Naive thymus-derived CD8-positive, alpha-beta T cell (primary cell): ENCODE data around the gene CHD2. TPM values are rescaled to one million over a fixed set of nuclear protein-coding genes. Genes with fewer than 3 reads are reported as not detected.

Source experiments
- ATAC-seq, 2 donors: fragments of 150-1000 bp; cut with Tn5 transposase in 1 of 2; sonication (Bioruptor Pico), chemical (Tn5 transposase) in 1 of 2; 1 replicate in 1 of 2; 2 replicates in 1 of 2; pipeline ENCODE4 v1.10.0; 2021; ENCODE audit warnings: mild to moderate bottlenecking in 2 of 2, moderate library complexity in 2 of 2
- POLR2A ChIA-PET: fragments of 350-600 bp; sonication (Branson Sonifier 250); formaldehyde crosslinking; loops from one replicate; lab custom pipeline; 2021; ENCODE audit warnings: antibody characterized with exemption; lab: Charles Lee
- DNase-seq, 10 donors: peaks; one replicate each; pipeline versions ENCODE4 v3.0.0 to v3.0.0-alpha.2; 2020 to 2022
- H3K27ac Mint-ChIP-seq, 10 donors: one replicate each; pipeline ENCODE4 v1.8.0; 2020 to 2022; ENCODE audit warnings: mild to moderate bottlenecking in 10 of 10, mixed read lengths in 10 of 10, moderate library complexity in 4 of 10, inconsistent platforms in 1 of 10
- H3K27me3 Mint-ChIP-seq, 5 donors: one replicate each; pipeline ENCODE4 v1.8.0; 2021 to 2022; ENCODE audit warnings: mixed read lengths in 5 of 5
- H3K36me3 Mint-ChIP-seq, 3 donors: one replicate each; pipeline ENCODE4 v1.8.0; 2020 to 2022; ENCODE audit warnings: mixed read lengths in 3 of 3, mild to moderate bottlenecking in 2 of 3, inconsistent platforms in 1 of 3
- H3K4me1 Mint-ChIP-seq, 4 donors: one replicate each; pipeline ENCODE4 v1.8.0; 2021 to 2022; ENCODE audit warnings: mixed read lengths in 4 of 4
- H3K4me3 Mint-ChIP-seq, 10 donors: one replicate each; pipeline ENCODE4 v1.8.0; 2020 to 2022; ENCODE audit warnings: mild to moderate bottlenecking in 10 of 10, mixed read lengths in 10 of 10, moderate library complexity in 6 of 10, inconsistent platforms in 1 of 10
- H3K9me3 Mint-ChIP-seq, 9 donors: one replicate each; pipeline ENCODE4 v1.8.0; 2020 to 2022; ENCODE audit warnings: mixed read lengths in 9 of 9, mild to moderate bottlenecking in 3 of 9, inconsistent platforms in 1 of 9, moderate library complexity in 1 of 9
- polyA plus RNA-seq, 3 donors: library from polyadenylated mRNA; unstranded; fragments of 300-500 nt; fragmentation: Illumina TruSeq; gene quantifications; one replicate each; pipeline ENCODE4 v1.2.3, GENCODE V29; 2021
- total RNA-seq, 8 experiments: library from RNA in 2 of 8; stranded (reverse) in 2 of 8; gene quantifications; one replicate each; pipeline ENCODE4 v1.2.3 and lab custom pipeline; 2021 to 2026

The CHD2 gene
- total and polyA plus RNA-seq, 5 experiments from 2014 or later: 53.1 to 427 (median 101) TPM

DNA sequence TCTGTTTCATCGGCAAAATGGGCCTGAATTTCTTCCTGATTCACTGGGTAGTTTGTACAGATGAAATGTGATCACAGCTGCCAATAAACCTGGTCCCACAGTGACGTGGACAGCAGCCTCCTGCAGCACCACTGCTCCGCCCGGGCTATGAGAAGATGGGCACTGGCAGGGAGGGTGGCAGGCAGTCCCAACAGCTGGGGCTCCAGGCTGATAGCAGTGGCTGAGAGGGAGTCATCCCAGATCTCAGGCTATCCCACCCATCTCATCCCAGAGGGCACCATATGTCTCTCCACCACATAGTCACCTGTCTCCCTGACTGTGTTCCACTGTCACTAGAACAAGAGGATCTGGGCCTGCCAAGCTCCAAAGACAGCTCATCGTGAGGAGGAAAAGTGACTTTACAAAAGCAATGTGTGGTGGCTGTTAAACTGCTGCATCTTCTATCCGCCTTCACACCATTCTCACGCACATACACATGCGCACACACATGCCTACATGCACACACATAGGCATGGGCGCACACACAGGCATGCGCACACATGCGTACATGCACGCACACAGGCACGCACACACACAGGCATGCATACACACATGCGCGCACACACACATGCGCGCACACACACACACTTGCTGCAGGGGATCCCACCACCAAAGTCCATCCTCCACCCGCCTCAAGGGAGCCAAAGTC, 142.7 kb downstream of the CHD2 start:
- Mint-ChIP-seq H3K9me3 (peaks cover 0 to 13% (median 4%) of the 10 kb centered on the region in 9 donors), H3K4me1 (peaks cover 3 to 18% (median 17%) of the 10 kb centered on the region in 4 donors), H3K4me3 (no peak overlapping the region), H3K27ac (peak overlapping the region in 1 of 10 donors; percentile 32), H3K36me3 (peaks cover 0 to 8% (median 6%) of the 10 kb centered on the region in 3 donors), H3K27me3 (peaks cover 0 to 10% (median 1%) of the 10 kb centered on the region in 5 donors)
- ATAC-seq (no peak), DNase-seq (peak in 1 of 10 donors; percentile 16)
- POLR2A ChIA-PET: no interaction called here

DNA sequence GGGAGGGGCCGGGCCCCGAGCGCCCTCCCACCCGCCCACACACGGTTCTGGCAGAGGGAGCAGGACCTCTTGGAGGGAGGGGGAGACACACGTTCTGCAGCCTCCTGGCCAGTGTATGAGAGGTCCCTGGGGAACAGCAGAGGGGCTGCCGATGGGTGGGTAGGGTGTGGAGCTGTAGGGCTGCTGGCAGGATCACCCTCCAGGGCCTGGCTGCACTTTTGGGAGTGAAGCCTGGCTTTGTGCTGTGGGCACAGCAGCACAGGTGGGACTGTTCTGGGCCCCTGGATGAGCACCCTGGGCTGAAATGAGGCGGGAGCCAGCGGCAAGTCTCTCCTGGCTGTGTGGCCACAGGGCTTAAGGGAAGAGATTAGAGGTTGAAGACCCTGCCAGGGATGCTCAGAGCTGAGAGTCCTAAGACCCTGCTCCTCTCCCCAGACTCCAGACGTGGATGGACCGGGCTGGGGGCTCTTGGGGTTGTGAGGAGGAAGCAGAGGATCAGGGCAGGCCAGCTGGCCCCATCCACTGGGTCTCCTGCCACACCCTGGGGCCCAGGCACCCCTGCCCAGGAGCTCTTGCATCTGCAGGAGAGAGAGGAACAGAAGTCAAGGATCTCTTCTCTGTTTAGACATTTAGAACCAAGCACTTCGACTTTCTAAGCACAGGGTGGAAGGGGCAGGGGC, 143.6 kb downstream of the CHD2 start:
- POLR2A ChIA-PET: no interaction called here
- H3K9me3 Mint-ChIP-seq: peaks cover 0 to 13% (median 4%) of the 10 kb centered on the region in 9 donors
- H3K27me3 Mint-ChIP-seq: peaks cover 0 to 10% (median 1%) of the 10 kb centered on the region in 5 donors
- no peak overlapping the region for H3K4me3 Mint-ChIP-seq
- H3K4me1 Mint-ChIP-seq: peaks cover 6 to 27% (median 25%) of the 10 kb centered on the region in 4 donors
- peaks cover 0 to 8% (median 6%) of the 10 kb centered on the region in 3 donors for H3K36me3 Mint-ChIP-seq
- peak overlapping the region in 2 of 10 donors; percentile 35 to 71 for H3K27ac Mint-ChIP-seq
- peak in 1 of 10 donors; percentile 41 for DNase-seq
- ATAC-seq: no peak

DNA sequence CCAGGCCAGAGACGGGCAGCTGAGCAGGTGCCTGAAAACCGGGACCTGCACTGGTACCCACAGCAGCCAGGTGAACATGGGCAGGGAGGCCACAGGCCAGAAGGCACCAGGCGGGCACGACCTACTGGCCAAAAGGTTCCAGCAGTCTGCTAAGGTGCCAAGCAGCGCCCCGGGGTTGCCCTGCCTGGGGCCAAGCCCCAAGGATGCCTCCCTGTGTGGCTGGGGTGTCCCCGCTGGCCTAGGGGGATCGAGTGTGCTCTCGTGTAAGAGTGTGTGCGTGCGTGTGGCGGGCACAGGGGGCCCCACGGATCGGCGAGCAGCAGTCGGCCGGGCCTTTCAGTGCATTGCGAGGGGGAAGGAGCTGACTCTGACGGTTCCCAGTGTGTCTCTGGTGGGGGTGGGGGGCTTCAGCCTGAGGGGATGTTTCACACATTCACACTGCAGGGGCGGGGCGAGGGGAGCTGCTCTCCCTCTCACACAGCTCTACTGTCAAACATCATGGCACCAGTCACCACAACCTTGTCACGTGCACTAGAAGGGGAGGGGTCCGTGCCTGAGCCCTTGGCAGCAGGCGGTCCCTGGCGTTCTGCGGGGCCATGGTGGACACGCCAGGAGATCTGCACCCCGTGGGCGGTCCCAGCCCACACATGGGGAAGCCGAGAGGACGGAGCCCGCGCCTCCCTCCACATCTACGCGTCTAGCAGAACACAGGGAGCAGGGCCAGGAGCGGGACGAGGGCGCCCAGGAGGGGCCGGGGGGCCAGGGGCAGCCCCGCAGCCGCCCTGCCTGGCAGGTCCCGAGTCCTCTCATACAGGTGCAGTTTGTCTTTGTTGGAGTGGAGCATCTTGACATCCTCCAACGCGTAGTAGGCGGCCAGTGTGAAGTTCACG, 144.4 kb downstream of the CHD2 start:
- Mint-ChIP-seq H3K36me3 (peaks cover 0 to 8% (median 6%) of the 10 kb centered on the region in 3 donors), H3K27ac (peak overlapping the region in 1 of 10 donors; percentile 35), H3K4me3 (no peak overlapping the region), H3K27me3 (peaks cover 0 to 10% (median 1%) of the 10 kb centered on the region in 5 donors), H3K4me1 (peaks cover 10 to 35% (median 33%) of the 10 kb centered on the region in 4 donors), H3K9me3 (peaks cover 0 to 13% (median 4%) of the 10 kb centered on the region in 9 donors)
- POLR2A ChIA-PET: interaction anchor here (1.2 kb wide), 1 partner anchor 14 kb away, joined by 3 read pairs; no protein-coding TSS in a partner anchor
- DNase-seq (no peak), ATAC-seq (no peak)

DNA sequence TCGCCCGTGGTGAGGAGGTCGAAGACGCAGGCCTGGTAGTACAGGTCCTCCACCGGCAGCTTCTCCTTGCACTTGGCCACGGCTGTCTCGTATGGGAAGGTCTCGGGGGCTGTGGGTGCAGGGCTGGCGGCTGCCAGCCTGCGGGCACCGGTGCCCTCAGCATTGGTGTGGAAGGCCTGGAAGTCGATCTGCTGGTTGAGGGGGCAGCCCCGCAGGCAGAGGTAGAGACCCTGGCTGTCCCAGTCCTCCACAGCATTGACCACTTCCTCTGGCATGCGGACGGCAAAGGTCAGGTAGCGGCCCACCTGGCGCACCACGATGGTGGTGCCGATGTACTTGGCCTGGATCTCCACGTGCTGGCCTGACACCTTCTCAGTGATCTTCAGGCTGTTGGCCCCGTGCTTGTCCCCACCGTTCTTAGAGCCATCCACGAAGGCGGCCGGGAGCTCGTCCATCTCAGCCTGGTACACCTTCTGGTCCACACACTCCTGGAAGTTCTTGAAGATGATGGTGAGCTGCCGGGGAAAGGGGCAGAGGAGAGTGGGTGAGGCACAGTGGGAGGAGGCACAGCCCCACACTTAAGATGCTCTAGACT, 145.2 kb downstream of the CHD2 start:
- Mint-ChIP-seq H3K27me3 (peaks cover 0 to 9% (median 1%) of the 10 kb centered on the region in 5 donors), H3K4me1 (peaks cover 10 to 41% (median 38%) of the 10 kb centered on the region in 4 donors), H3K36me3 (peaks cover 0 to 8% (median 6%) of the 10 kb centered on the region in 3 donors), H3K27ac (peak overlapping the region in 1 of 10 donors; percentile 7), H3K4me3 (no peak overlapping the region), H3K9me3 (peaks cover 0 to 13% (median 4%) of the 10 kb centered on the region in 9 donors)
- POLR2A ChIA-PET: interaction anchor here (1.2 kb wide), 1 partner anchor 15 kb away, joined by 3 read pairs; no protein-coding TSS in a partner anchor
- ATAC-seq (no peak), DNase-seq (no peak)

GRCh38 chr15:93046120-93046519, 146.0 kb downstream of the CHD2 start:
- peak overlapping the region in 5 of 10 donors; percentile 7 to 66 (median 28) for H3K4me3 Mint-ChIP-seq
- POLR2A ChIA-PET: no interaction called here
- H3K9me3 Mint-ChIP-seq: peaks cover 0 to 13% (median 4%) of the 10 kb centered on the region in 9 donors
- DNase-seq: no peak
- H3K4me1 Mint-ChIP-seq: peaks cover 10 to 44% (median 38%) of the 10 kb centered on the region in 4 donors
- peaks cover 0 to 2% (median under 1%) of the 10 kb centered on the region in 5 donors for H3K27me3 Mint-ChIP-seq
- ATAC-seq: no peak
- H3K27ac Mint-ChIP-seq: peak overlapping the region in 6 of 10 donors; percentile 5 to 86 (median 48)
- H3K36me3 Mint-ChIP-seq: peaks cover 0 to 8% (median 6%) of the 10 kb centered on the region in 3 donors

GRCh38 chr15:93046721-93047120, 146.6 kb downstream of the CHD2 start:
- H3K9me3 Mint-ChIP-seq: peaks cover 0 to 13% (median 4%) of the 10 kb centered on the region in 9 donors
- DNase-seq (no peak), ATAC-seq (no peak)
- H3K4me1 Mint-ChIP-seq: peaks cover 10 to 44% (median 38%) of the 10 kb centered on the region in 4 donors
- H3K36me3 Mint-ChIP-seq: peaks cover 0 to 8% (median 6%) of the 10 kb centered on the region in 3 donors
- peak overlapping the region in 6 of 10 donors; percentile 20 to 66 (median 38) for H3K4me3 Mint-ChIP-seq
- peak overlapping the region in 7 of 10 donors; percentile 29 to 86 (median 55) for H3K27ac Mint-ChIP-seq
- peaks cover 0 to 2% (median 0%) of the 10 kb centered on the region in 5 donors for H3K27me3 Mint-ChIP-seq
- POLR2A ChIA-PET: interaction anchor here (1.4 kb wide), 1 partner anchor 11 kb away, joined by 4 read pairs; no protein-coding TSS in a partner anchor

DNA sequence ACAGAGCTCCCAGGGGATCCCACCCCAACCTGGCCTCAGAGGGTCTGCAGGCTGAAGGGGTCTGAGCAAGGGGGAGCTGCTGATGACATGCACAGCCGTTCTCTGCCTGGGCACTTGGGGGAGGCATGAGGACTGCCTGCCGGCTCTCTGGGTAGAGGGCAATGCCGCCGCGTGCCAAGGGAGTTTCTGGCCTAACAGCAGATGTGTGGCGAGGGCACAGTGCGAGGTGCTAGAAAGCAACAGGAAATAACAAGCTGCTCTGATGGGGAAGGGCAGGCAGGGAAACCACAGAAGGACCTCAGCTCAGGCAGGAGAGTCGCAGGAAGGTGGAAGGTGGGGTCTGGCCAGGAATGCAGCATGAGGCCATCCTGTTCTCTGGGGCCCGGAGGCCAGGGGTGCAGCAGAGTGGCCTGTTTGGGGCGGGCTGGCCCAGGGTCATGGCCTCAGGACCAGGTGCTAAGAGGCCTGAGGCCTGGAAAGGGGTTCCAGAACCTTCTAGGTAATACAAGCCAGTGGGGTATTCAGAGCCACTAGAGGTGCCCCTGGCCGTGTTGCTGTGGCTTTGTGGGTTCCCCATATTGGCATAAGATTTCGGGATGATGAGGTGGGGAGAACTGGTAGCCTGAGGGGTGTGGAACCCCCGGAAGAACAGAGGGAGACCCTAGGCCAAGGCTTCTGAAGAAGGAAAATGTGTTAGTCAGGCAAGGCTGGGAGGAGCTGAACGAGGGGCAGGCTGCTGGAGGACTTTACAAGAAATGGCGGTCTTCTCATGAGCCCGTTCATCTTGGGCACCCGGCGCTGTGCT, 147.7 kb downstream of the CHD2 start:
- POLR2A ChIA-PET: interaction anchor here (1.2 to 1.4 kb wide), 2 partner anchors 12 to 18 kb away, joined by 4 to 5 read pairs; no protein-coding TSS in a partner anchor
- Mint-ChIP-seq H3K27ac (peak overlapping the region; percentile 3 to 91 (median 80)), H3K4me1 (peaks cover 10 to 44% (median 38%) of the 10 kb centered on the region in 4 donors), H3K36me3 (peaks cover 0 to 8% (median 6%) of the 10 kb centered on the region in 3 donors), H3K4me3 (peak overlapping the region in 8 of 10 donors; percentile 32 to 83 (median 64)), H3K9me3 (peaks cover 0 to 13% (median 4%) of the 10 kb centered on the region in 9 donors), H3K27me3 (peaks cover 0 to 2% (median under 1%) of the 10 kb centered on the region in 5 donors)
- ATAC-seq (peak; percentile 81 to 82), DNase-seq (peak in 7 of 10 donors; percentile 9 to 55 (median 37))

DNA sequence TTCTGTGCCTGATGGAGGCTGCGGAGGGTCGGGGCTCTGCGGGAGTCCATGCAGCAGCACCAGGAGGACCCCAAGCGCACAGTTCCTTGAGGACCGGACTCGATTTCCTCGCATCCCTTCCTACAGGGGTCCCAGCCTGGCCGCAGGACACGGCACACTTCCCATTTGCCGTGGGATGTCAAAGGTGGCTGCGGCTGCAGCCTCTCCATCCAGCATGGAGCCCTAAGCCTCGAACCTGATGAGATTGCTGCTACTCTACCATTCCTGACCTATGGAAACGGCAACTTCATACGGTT, 148.2 kb downstream of the CHD2 start:
- Mint-ChIP-seq H3K4me1 (peaks cover 10 to 44% (median 38%) of the 10 kb centered on the region in 4 donors), H3K4me3 (peak overlapping the region in 3 of 10 donors; percentile 22 to 64 (median 64)), H3K27me3 (peaks cover 0 to 3% (median 0%) of the 10 kb centered on the region in 5 donors), H3K36me3 (peaks cover 0 to 8% (median 6%) of the 10 kb centered on the region in 3 donors), H3K27ac (peak overlapping the region in 4 of 10 donors; percentile 75 to 91 (median 89)), H3K9me3 (peaks cover 0 to 13% (median 4%) of the 10 kb centered on the region in 9 donors)
- POLR2A ChIA-PET: no interaction called here
- no peak for DNase-seq
- ATAC-seq: no peak

DNA sequence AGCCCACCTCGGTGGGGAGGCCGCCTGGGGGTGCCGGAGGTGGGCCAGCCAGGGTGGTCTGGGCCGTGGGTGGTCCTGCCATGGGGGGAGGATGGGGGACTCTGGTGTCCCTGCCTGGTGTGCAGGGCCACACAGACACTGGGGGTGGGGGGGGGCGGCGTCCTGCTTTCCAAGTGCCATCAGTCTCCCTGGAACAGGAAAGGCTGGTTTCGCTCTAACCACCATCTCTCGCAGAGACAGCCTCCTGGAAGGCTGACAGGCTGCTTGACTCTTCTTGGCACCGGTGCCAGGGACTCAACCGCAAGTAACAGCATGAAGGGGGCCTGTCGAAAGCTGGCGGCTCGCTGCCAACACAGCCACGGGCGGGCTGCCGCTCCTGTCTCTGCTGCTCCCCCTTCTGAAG, 148.6 kb downstream of the CHD2 start:
- Mint-ChIP-seq H3K4me3 (peak overlapping the region in 7 of 10 donors; percentile 2 to 67 (median 22)), H3K4me1 (peaks cover 10 to 44% (median 38%) of the 10 kb centered on the region in 4 donors), H3K36me3 (peaks cover 0 to 8% (median 6%) of the 10 kb centered on the region in 3 donors), H3K27ac (peak overlapping the region in 8 of 10 donors; percentile 11 to 92 (median 58)), H3K27me3 (peaks cover 0 to 3% (median 0%) of the 10 kb centered on the region in 5 donors), H3K9me3 (peaks cover 0 to 13% (median 4%) of the 10 kb centered on the region in 9 donors)
- ATAC-seq: peak; percentile 53
- POLR2A ChIA-PET: no interaction called here
- peak in 2 of 10 donors; percentile 23 to 42 for DNase-seq

- H3K27ac Mint-ChIP-seq: peak overlapping the region in 9 of 10 donors; percentile 15 to 92 (median 65)
- H3K4me3 Mint-ChIP-seq: peak overlapping the region in 6 of 10 donors; percentile 2 to 67 (median 43)
- DNase-seq (no peak), ATAC-seq (no peak)
- H3K4me1 Mint-ChIP-seq: peaks cover 10 to 44% (median 38%) of the 10 kb centered on the region in 4 donors
- POLR2A ChIA-PET: no interaction called here
- H3K9me3 Mint-ChIP-seq: peaks cover 0 to 13% (median 4%) of the 10 kb centered on the region in 9 donors
- H3K27me3 Mint-ChIP-seq: peaks cover 0 to 3% (median 0%) of the 10 kb centered on the region in 5 donors
- H3K36me3 Mint-ChIP-seq: peaks cover 0 to 8% (median 6%) of the 10 kb centered on the region in 3 donors
Measured at GRCh38 chr15:93049233-93049632, 149.1 kb downstream of the CHD2 start.
